ENCODE measurements around the gene ROGDI.

Gene ROGDI

GRCh38 chr16:4826980-4827379 is 24.5 kb upstream of the ROGDI start:
- Histone ChIP-seq H3K4me3 (no peak overlapping the region), H3K27me3 (no peaks in the 10 kb centered on the region), H3K9me3 (no peaks in the 10 kb centered on the region), H3K27ac (no peak overlapping the region), H3K36me3 (peaks cover 77 to 100% (median 95%) of the 10 kb centered on the region in 3 donors), H3K4me1 (no peaks in the 10 kb centered on the region)
- intact Hi-C loops (cut with DNase I; ENCODE audit: low total_unique reads): no loop called here
- TF ChIP-seq CTCF (IDR thresholded peaks at IDR 0.05): no peak
- no peak for DNase-seq

- Histone ChIP-seq H3K27me3 (no peaks in the 10 kb centered on the region), H3K27ac (no peak overlapping the region), H3K4me3 (no peak overlapping the region), H3K4me1 (no peaks in the 10 kb centered on the region), H3K9me3 (no peaks in the 10 kb centered on the region), H3K36me3 (peaks cover 77 to 100% (median 95%) of the 10 kb centered on the region in 3 donors)
- intact Hi-C loops (cut with DNase I; ENCODE audit: low total_unique reads): no loop called here
- DNase-seq: no peak
- TF ChIP-seq CTCF (IDR thresholded peaks at IDR 0.05): no peak
Measured at GRCh38 chr16:4826526-4826925, 24.1 kb upstream of the ROGDI start.

GRCh38 chr16:4825196-4825595 is 22.8 kb upstream of the ROGDI start:
- Histone ChIP-seq H3K27me3 (no peaks in the 10 kb centered on the region), H3K4me1 (no peaks in the 10 kb centered on the region), H3K27ac (no peak overlapping the region), H3K36me3 (peaks cover 76 to 100% (median 95%) of the 10 kb centered on the region in 3 donors), H3K9me3 (no peaks in the 10 kb centered on the region), H3K4me3 (no peak overlapping the region)
- intact Hi-C loops (cut with DNase I; ENCODE audit: low total_unique reads): no loop called here
- no peak for DNase-seq
- TF ChIP-seq CTCF (IDR thresholded peaks at IDR 0.05): no peak

- no peaks in the 10 kb centered on the region for H3K27me3 ChIP-seq
- H3K27ac ChIP-seq: no peak overlapping the region
- no peak for DNase-seq
- H3K4me1 ChIP-seq: no peaks in the 10 kb centered on the region
- no peaks in the 10 kb centered on the region for H3K9me3 ChIP-seq
- H3K4me3 ChIP-seq: no peak overlapping the region
- peaks cover 71 to 100% (median 92%) of the 10 kb centered on the region in 3 donors for H3K36me3 ChIP-seq
- no peak for TF ChIP-seq CTCF (IDR thresholded peaks at IDR 0.05)
- intact Hi-C loops (cut with DNase I; ENCODE audit: low total_unique reads): no loop called here
Measured at GRCh38 chr16:4820652-4821051, 18.2 kb upstream of the ROGDI start.

- DNase-seq: no peak
- TF ChIP-seq CTCF (IDR thresholded peaks at IDR 0.05): no peak
- H3K36me3 ChIP-seq: peaks cover 60 to 100% (median 93%) of the 10 kb centered on the region in 3 donors
Measured at GRCh38 chr16:4814542-4815173, 12.2 kb upstream of the ROGDI start.

GRCh38 chr16:4814046-4814445 is 11.6 kb upstream of the ROGDI start:
- Histone ChIP-seq H3K27me3 (no peaks in the 10 kb centered on the region), H3K4me1 (no peaks in the 10 kb centered on the region), H3K9me3 (no peaks in the 10 kb centered on the region), H3K36me3 (peaks cover 63 to 100% (median 93%) of the 10 kb centered on the region in 3 donors), H3K4me3 (no peak overlapping the region), H3K27ac (no peak overlapping the region)
- TF ChIP-seq CTCF (IDR thresholded peaks at IDR 0.05): no peak
- intact Hi-C loops (cut with DNase I; ENCODE audit: low total_unique reads): no loop called here
- no peak for DNase-seq

More at GRCh38 chr16:4814542-4815173, 12.2 kb upstream of the ROGDI start:
- Histone ChIP-seq H3K4me1 (no peaks in the 10 kb centered on the region), H3K4me3 (no peak overlapping the region), H3K27me3 (no peaks in the 10 kb centered on the region), H3K9me3 (no peaks in the 10 kb centered on the region), H3K27ac (no peak overlapping the region)
- intact Hi-C loops (cut with DNase I; ENCODE audit: low total_unique reads): no loop called here
